Measurements from ENCODE around the gene WDR37.

WDR37 gene

GRCh38 chr10:1168763-1169162 lies 112.6 kb downstream of the WDR37 start:
- TF ChIP-seq, protein P1, sequence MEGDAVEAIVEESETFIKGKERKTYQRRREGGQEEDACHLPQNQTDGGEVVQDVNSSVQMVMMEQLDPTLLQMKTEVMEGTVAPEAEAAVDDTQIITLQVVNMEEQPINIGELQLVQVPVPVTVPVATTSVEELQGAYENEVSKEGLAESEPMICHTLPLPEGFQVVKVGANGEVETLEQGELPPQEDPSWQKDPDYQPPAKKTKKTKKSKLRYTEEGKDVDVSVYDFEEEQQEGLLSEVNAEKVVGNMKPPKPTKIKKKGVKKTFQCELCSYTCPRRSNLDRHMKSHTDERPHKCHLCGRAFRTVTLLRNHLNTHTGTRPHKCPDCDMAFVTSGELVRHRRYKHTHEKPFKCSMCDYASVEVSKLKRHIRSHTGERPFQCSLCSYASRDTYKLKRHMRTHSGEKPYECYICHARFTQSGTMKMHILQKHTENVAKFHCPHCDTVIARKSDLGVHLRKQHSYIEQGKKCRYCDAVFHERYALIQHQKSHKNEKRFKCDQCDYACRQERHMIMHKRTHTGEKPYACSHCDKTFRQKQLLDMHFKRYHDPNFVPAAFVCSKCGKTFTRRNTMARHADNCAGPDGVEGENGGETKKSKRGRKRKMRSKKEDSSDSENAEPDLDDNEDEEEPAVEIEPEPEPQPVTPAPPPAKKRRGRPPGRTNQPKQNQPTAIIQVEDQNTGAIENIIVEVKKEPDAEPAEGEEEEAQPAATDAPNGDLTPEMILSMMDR (IDR thresholded peaks at IDR 0.05; ENCODE audit: unreplicated experiment in 3 of 3), result no peak
- Mint-ChIP-seq H3K4me3 (no peak overlapping the region), H3K4me1 (peaks cover 10% of the 10 kb centered on the region)

GRCh38 chr10:1169186-1169885 lies 113.2 kb downstream of the WDR37 start:
- Mint-ChIP-seq H3K4me1 (peaks cover 10% of the 10 kb centered on the region), H3K27ac (no peak overlapping the region), H3K27me3 (ENCODE audit: low read depth) (peaks cover 31% of the 10 kb centered on the region), H3K36me3 (ENCODE audit: low read depth) (no peaks in the 10 kb centered on the region), H3K4me3 (no peak overlapping the region), H3K9me3 (no peaks in the 10 kb centered on the region)
- TF ChIP-seq, protein P1 (IDR thresholded peaks at IDR 0.05; ENCODE audit: unreplicated experiment in 3 of 3), result no peak

More at GRCh38 chr10:1168763-1169162, 112.6 kb downstream of the WDR37 start:
- Mint-ChIP-seq H3K36me3 (ENCODE audit: low read depth) (no peaks in the 10 kb centered on the region), H3K27ac (no peak overlapping the region), H3K27me3 (ENCODE audit: low read depth) (peaks cover 27% of the 10 kb centered on the region), H3K9me3 (no peaks in the 10 kb centered on the region)

- Mint-ChIP-seq H3K9me3 (no peaks in the 10 kb centered on the region), H3K27me3 (ENCODE audit: low read depth) (peaks cover 31% of the 10 kb centered on the region), H3K36me3 (ENCODE audit: low read depth) (no peaks in the 10 kb centered on the region)
Observed at GRCh38 chr10:1169981-1170866, 114.0 kb downstream of the WDR37 start.

GRCh38 chr10:1170867-1171180 lies 114.6 kb downstream of the WDR37 start:
- Mint-ChIP-seq H3K36me3 (ENCODE audit: low read depth) (no peaks in the 10 kb centered on the region), H3K9me3 (no peaks in the 10 kb centered on the region), H3K4me3 (no peak overlapping the region), H3K27ac (no peak overlapping the region), H3K27me3 (ENCODE audit: low read depth) (peaks cover 36% of the 10 kb centered on the region), H3K4me1 (peaks cover 10% of the 10 kb centered on the region)
- TF ChIP-seq, protein P1 (IDR thresholded peaks at IDR 0.05; ENCODE audit: unreplicated experiment in 3 of 3), result no peak

More at GRCh38 chr10:1169981-1170866, 114.0 kb downstream of the WDR37 start:
- Mint-ChIP-seq H3K4me1 (peaks cover 10% of the 10 kb centered on the region), H3K27ac (no peak overlapping the region), H3K4me3 (no peak overlapping the region)
- TF ChIP-seq, protein P1 (IDR thresholded peaks at IDR 0.05; ENCODE audit: unreplicated experiment in 3 of 3), result no peak

- Mint-ChIP-seq H3K36me3 (ENCODE audit: low read depth) (no peaks in the 10 kb centered on the region), H3K9me3 (no peaks in the 10 kb centered on the region), H3K4me3 (no peak overlapping the region), H3K27ac (no peak overlapping the region), H3K4me1 (peaks cover 10% of the 10 kb centered on the region), H3K27me3 (ENCODE audit: low read depth) (peaks cover 37% of the 10 kb centered on the region)
- TF ChIP-seq, protein P1 (IDR thresholded peaks at IDR 0.05; ENCODE audit: unreplicated experiment in 3 of 3), result no peak
Observed at GRCh38 chr10:1171182-1171581, 115.0 kb downstream of the WDR37 start.
